ENCODE measurements around the gene CENATAC. TPM values are rescaled to one million over a fixed set of nuclear protein-coding genes. Genes with fewer than 3 reads are reported as not detected.
A peak's percentile ranks its signal among the peaks of the same experiment; 100 is the strongest.
"Not testable (repeated sequence)": the region's sequence is repeated elsewhere in the genome, so short reads cannot be mapped to it uniquely, and the experiment has no call there.

Gene CENATAC, protein sequence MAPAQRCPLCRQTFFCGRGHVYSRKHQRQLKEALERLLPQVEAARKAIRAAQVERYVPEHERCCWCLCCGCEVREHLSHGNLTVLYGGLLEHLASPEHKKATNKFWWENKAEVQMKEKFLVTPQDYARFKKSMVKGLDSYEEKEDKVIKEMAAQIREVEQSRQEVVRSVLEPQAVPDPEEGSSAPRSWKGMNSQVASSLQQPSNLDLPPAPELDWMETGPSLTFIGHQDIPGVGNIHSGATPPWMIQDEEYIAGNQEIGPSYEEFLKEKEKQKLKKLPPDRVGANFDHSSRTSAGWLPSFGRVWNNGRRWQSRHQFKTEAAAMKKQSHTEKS
- 10 to 100 TPM; 12.9 to 50.1 (median 28.6) TPM for polyA plus RNA-seq
- long read RNA-seq, donor 1, partial matches to known transcripts = 10 of 11 reads
- long read RNA-seq, donor 1, other reads (novel, unspliced or antisense) = 0 of 11 reads
- long read RNA-seq, donor 2, partial matches to known transcripts = 2,226 of 2,322 reads
- long read RNA-seq, donor 2, other reads (novel, unspliced or antisense) = 96 of 2,322 reads
- long read RNA-seq, donor 3, partial matches to known transcripts = 27 of 29 reads
- long read RNA-seq, donor 3, other reads (novel, unspliced or antisense) = 0 of 29 reads
- long read RNA-seq, donor 4 = 0 reads
- long read RNA-seq, donor 5, partial matches to known transcripts = 154 of 1,663 reads
- long read RNA-seq, donor 5, other reads (novel, unspliced or antisense) = 1,509 of 1,663 reads
- long read RNA-seq, donor 6, partial matches to known transcripts = 3,617 of 3,865 reads
- long read RNA-seq, donor 6, other reads (novel, unspliced or antisense) = 246 of 3,865 reads
- long read RNA-seq, donor 7 = 0 reads
- long read RNA-seq, donor 8, partial matches to known transcripts = 696 of 707 reads
- long read RNA-seq, donor 8, other reads (novel, unspliced or antisense) = 11 of 707 reads
- long read RNA-seq, donor 9, partial matches to known transcripts = 0 of 1 reads
- long read RNA-seq, donor 9, other reads (novel, unspliced or antisense) = 0 of 1 reads
- long read RNA-seq, donor 10, partial matches to known transcripts = 9 of 11 reads
- long read RNA-seq, donor 10, other reads (novel, unspliced or antisense) = 0 of 11 reads

GRCh38 chr11:118997627-118998387 lies at the start of gene CENATAC:
CENATAC (plus strand) TSS chr11:118998138; CDS start chr11:118998198, 60 bp downstream.
- peak within 1 kb of the TSS; percentile 64 to 93 (median 76) for H3K27ac ChIP-seq (ENCODE audit: low read depth in 1 of 3, low read length in 2 of 3)
- no peak for FAIRE-seq
- H3K9me3 ChIP-seq (ENCODE audit: control insufficient read depth in 2 of 2, insufficient read depth in 1 of 2, low read depth in 1 of 2, low read length in 1 of 2) = no peaks in the 10 kb centered on the region
- WGBS, 3 donors = 0 to 1% (median 0%) methylated on average over 40 to 54 of the region's 54 CpGs
- H3K36me3 ChIP-seq (ENCODE audit: control insufficient read depth in 3 of 3, insufficient read depth in 2 of 3, low read depth in 1 of 3, low read length in 3 of 3) = peaks cover 0 to 21% (median 2%) of the 10 kb centered on the region in 3 donors
- peak; percentile 96 for DNase-seq
- H3K4me3 ChIP-seq (ENCODE audit: low read depth in 1 of 3, low read length in 3 of 3) = peak within 1 kb of the TSS; percentile 70 to 94 (median 88)
- peaks cover 0 to 4% (median 2%) of the 10 kb centered on the region in 3 donors for H3K4me1 ChIP-seq (ENCODE audit: control insufficient read depth in 3 of 3, insufficient read depth in 2 of 3, low read depth in 1 of 3, low read length in 2 of 3)
- no peaks in the 10 kb centered on the region for H3K27me3 ChIP-seq (ENCODE audit: control insufficient read depth in 3 of 3, insufficient read depth in 3 of 3, low read length in 3 of 3)

- H3K4me1 ChIP-seq (ENCODE audit: control insufficient read depth in 3 of 3, insufficient read depth in 2 of 3, low read depth in 1 of 3, low read length in 2 of 3) = no peaks in the 10 kb centered on the region
- H3K27me3 ChIP-seq (ENCODE audit: control insufficient read depth in 3 of 3, insufficient read depth in 3 of 3, low read length in 3 of 3) = peaks cover 0 to 14% (median 2%) of the 10 kb centered on the region in 3 donors
- no peaks in the 10 kb centered on the region for H3K9me3 ChIP-seq (ENCODE audit: control insufficient read depth in 2 of 2, insufficient read depth in 1 of 2, low read depth in 1 of 2, low read length in 1 of 2)
- no peaks in the 10 kb centered on the region for H3K36me3 ChIP-seq (ENCODE audit: control insufficient read depth in 3 of 3, insufficient read depth in 2 of 3, low read depth in 1 of 3, low read length in 3 of 3)
- whole genome bisulfite sequencing, 3 donors = 37 to 42% (median 41%) methylated on average over 6 of the region's 6 CpGs
- no peak overlapping the region for H3K4me3 ChIP-seq (ENCODE audit: low read depth in 1 of 3, low read length in 3 of 3)
- no peak overlapping the region for H3K27ac ChIP-seq (ENCODE audit: low read depth in 1 of 3, low read length in 2 of 3)
- FAIRE-seq (no peak), DNase-seq (no peak)
Observed at GRCh38 chr11:118953265-118953664, 44.7 kb upstream of the CENATAC start.

DNA sequence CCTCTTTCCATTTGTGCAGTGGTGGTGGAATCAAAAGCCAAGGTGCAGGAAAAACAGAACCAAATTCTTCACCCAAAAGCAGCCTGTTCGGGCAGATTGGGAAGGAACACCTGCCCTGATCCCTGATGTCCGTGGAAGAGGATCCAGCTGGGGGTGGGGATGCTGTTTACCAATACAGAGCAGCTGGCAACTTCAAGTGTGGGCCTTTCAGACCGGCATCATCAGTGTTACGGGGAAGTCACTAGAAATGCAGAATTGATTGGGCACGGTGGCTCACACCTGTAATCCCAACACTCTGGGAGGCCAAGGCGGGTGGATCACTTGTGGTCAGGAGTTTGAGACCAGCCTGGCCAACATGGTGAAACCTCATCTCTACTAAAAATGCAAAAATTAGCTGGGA lies 44.0 kb upstream of the CENATAC start:
- not testable (repeated sequence) for H3K9me3 ChIP-seq (ENCODE audit: control insufficient read depth in 2 of 2, insufficient read depth in 1 of 2, low read depth in 1 of 2, low read length in 1 of 2); H3K36me3 ChIP-seq (ENCODE audit: control insufficient read depth in 3 of 3, insufficient read depth in 2 of 3, low read depth in 1 of 3, low read length in 3 of 3); FAIRE-seq; H3K4me1 ChIP-seq (ENCODE audit: control insufficient read depth in 3 of 3, insufficient read depth in 2 of 3, low read depth in 1 of 3, low read length in 2 of 3); H3K4me3 ChIP-seq (ENCODE audit: low read depth in 1 of 3, low read length in 3 of 3); DNase-seq; H3K27ac ChIP-seq (ENCODE audit: low read depth in 1 of 3, low read length in 2 of 3)
- peaks cover 0 to 14% (median 2%) of the 10 kb centered on the region in 3 donors for H3K27me3 ChIP-seq (ENCODE audit: control insufficient read depth in 3 of 3, insufficient read depth in 3 of 3, low read length in 3 of 3)
- WGBS, 3 donors = 65 to 77% (median 71%) methylated on average over 6 of the region's 6 CpGs

DNA sequence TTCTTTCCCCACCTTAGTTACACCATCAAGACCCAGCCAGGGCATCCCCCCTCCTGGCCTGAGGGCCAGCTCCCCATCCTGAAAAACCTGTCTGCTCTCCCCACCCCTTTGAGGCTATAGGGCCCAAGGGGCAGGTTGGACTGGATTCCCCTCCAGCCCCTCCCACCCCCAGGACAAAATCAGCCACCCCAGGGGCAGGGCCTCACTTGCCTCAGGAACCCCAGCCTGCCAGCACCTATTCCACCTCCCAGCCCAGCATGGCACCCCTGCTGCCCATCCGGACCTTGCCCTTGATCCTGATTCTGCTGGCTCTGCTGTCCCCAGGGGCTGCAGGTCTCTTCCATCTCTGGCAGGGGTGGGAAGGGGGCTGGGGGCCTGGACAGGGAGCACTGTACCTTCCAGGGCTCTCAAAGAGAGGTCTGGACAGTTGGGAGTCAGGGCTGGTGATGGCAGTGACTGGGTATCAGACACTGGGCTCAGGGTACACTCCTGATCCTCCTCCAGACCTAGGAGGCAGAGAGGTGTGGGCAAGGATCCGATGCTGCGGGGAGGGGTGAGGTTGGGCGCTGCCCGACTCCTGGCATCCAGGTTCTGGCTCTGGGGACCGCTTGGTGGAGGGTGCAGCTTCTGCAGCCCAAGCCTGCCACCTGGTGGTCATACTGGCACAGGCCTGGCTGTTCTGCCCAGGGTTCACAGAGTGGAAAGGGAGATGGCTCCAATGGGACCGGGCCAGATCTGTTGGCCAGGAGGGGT lies 41.7 kb upstream of the CENATAC start, which contains the start of gene UPK2:
Gene UPK2 (plus strand): TSS at position 205 of the 753 bp plus-strand sequence. CDS start 53 bp downstream, at position 258.
- no peak within 1 kb of the TSS for H3K4me3 ChIP-seq (ENCODE audit: low read depth in 1 of 3, low read length in 3 of 3)
- DNase-seq (peak; percentile 83 to 88), FAIRE-seq (no peak)
- no peaks in the 10 kb centered on the region for H3K9me3 ChIP-seq (ENCODE audit: control insufficient read depth in 2 of 2, insufficient read depth in 1 of 2, low read depth in 1 of 2, low read length in 1 of 2)
- H3K27ac ChIP-seq (ENCODE audit: low read depth in 1 of 3, low read length in 2 of 3) = no peak within 1 kb of the TSS
- peaks cover 0 to 14% (median 2%) of the 10 kb centered on the region in 3 donors for H3K27me3 ChIP-seq (ENCODE audit: control insufficient read depth in 3 of 3, insufficient read depth in 3 of 3, low read length in 3 of 3)
- H3K36me3 ChIP-seq (ENCODE audit: control insufficient read depth in 3 of 3, insufficient read depth in 2 of 3, low read depth in 1 of 3, low read length in 3 of 3) = no peaks in the 10 kb centered on the region
- WGBS, 3 donors = 2 to 8% (median 3%) methylated on average over 7 of the region's 7 CpGs
- no peaks in the 10 kb centered on the region for H3K4me1 ChIP-seq (ENCODE audit: control insufficient read depth in 3 of 3, insufficient read depth in 2 of 3, low read depth in 1 of 3, low read length in 2 of 3)

DNA sequence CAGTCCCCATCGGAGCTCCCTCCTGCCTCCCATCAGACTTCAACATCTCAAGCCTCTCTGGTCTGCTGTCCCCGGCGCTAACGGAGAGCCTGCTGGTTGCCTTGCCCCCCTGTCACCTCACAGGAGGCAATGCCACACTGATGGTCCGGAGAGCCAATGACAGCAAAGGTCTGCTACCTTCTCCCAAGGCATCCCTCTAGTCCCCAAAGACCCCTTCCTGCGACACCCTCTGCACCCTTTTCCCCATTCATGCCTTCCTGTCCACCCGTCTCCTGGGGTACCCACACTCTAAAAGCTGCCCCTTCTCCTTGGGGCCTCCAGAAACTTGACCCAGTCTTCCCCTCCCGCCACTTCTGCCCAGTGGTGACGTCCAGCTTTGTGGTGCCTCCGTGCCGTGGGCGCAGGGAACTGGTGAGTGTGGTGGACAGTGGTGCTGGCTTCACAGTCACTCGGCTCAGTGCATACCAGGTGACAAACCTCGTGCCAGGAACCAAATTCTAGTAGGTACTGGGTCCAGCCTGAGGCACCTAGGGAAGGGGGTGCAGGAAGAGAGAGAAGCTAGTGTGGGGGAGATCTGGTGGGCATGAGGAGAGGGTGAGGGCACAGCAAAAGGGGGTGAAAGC lies 41.0 kb upstream of the CENATAC start:
- 52 to 57% (median 54%) methylated on average over 13 to 14 of the region's 14 CpGs for WGBS, 3 donors
- DNase-seq (no peak), FAIRE-seq (no peak)
- H3K36me3 ChIP-seq (ENCODE audit: control insufficient read depth in 3 of 3, insufficient read depth in 2 of 3, low read depth in 1 of 3, low read length in 3 of 3) = no peaks in the 10 kb centered on the region
- H3K27ac ChIP-seq (ENCODE audit: low read depth in 1 of 3, low read length in 2 of 3) = no peak overlapping the region
- H3K4me3 ChIP-seq (ENCODE audit: low read depth in 1 of 3, low read length in 3 of 3) = no peak overlapping the region
- no peaks in the 10 kb centered on the region for H3K9me3 ChIP-seq (ENCODE audit: control insufficient read depth in 2 of 2, insufficient read depth in 1 of 2, low read depth in 1 of 2, low read length in 1 of 2)
- no peaks in the 10 kb centered on the region for H3K4me1 ChIP-seq (ENCODE audit: control insufficient read depth in 3 of 3, insufficient read depth in 2 of 3, low read depth in 1 of 3, low read length in 2 of 3)
- H3K27me3 ChIP-seq (ENCODE audit: control insufficient read depth in 3 of 3, insufficient read depth in 3 of 3, low read length in 3 of 3) = peaks cover 0 to 18% (median 2%) of the 10 kb centered on the region in 3 donors

DNA sequence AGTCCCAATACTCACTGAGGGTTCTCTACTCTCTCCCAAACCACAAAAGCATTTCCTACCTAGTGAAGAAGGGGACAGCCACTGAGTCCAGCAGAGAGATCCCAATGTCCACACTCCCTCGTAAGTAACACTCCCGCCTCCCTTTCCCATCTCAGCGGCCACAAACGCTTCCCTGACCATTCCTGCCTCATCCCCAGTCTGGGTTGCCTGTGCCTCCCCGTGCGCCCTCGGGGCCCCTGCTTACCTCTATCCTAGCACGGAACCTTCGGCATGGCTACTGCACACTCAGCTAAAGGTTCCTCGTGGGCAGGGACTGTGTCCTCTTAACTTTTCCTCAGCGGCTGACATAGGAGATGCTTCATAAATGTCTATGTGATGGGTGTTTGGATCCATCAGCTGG lies 40.4 kb upstream of the CENATAC start:
- H3K4me1 ChIP-seq (ENCODE audit: control insufficient read depth in 3 of 3, insufficient read depth in 2 of 3, low read depth in 1 of 3, low read length in 2 of 3) = no peaks in the 10 kb centered on the region
- no peaks in the 10 kb centered on the region for H3K36me3 ChIP-seq (ENCODE audit: control insufficient read depth in 3 of 3, insufficient read depth in 2 of 3, low read depth in 1 of 3, low read length in 3 of 3)
- WGBS, 3 donors = 82 to 92% (median 85%) methylated on average over 11 of the region's 11 CpGs
- H3K27me3 ChIP-seq (ENCODE audit: control insufficient read depth in 3 of 3, insufficient read depth in 3 of 3, low read length in 3 of 3) = peaks cover 0 to 14% (median 2%) of the 10 kb centered on the region in 3 donors
- H3K4me3 ChIP-seq (ENCODE audit: low read depth in 1 of 3, low read length in 3 of 3) = no peak overlapping the region
- FAIRE-seq (no peak), DNase-seq (no peak)
- H3K9me3 ChIP-seq (ENCODE audit: control insufficient read depth in 2 of 2, insufficient read depth in 1 of 2, low read depth in 1 of 2, low read length in 1 of 2) = no peaks in the 10 kb centered on the region
- H3K27ac ChIP-seq (ENCODE audit: low read depth in 1 of 3, low read length in 2 of 3) = no peak overlapping the region

- no peak for DNase-seq
- Histone ChIP-seq H3K27ac (ENCODE audit: low read depth in 1 of 3, low read length in 2 of 3) (no peak overlapping the region), H3K27me3 (ENCODE audit: control insufficient read depth in 3 of 3, insufficient read depth in 3 of 3, low read length in 3 of 3) (peaks cover 0 to 12% (median 2%) of the 10 kb centered on the region in 3 donors), H3K4me1 (ENCODE audit: control insufficient read depth in 3 of 3, insufficient read depth in 2 of 3, low read depth in 1 of 3, low read length in 2 of 3) (no peaks in the 10 kb centered on the region), H3K4me3 (ENCODE audit: low read depth in 1 of 3, low read length in 3 of 3) (no peak overlapping the region), H3K9me3 (ENCODE audit: control insufficient read depth in 2 of 2, insufficient read depth in 1 of 2, low read depth in 1 of 2, low read length in 1 of 2) (no peaks in the 10 kb centered on the region), H3K36me3 (ENCODE audit: control insufficient read depth in 3 of 3, insufficient read depth in 2 of 3, low read depth in 1 of 3, low read length in 3 of 3) (no peaks in the 10 kb centered on the region)
- 93 to 98% (median 93%) methylated on average over 7 to 8 of the region's 8 CpGs for WGBS, 3 donors
- FAIRE-seq = no peak
Observed at GRCh38 chr11:118957968-118958367, 40.0 kb upstream of the CENATAC start.

Data from small intestine (tissue), 16 donors.